Measurements from ENCODE around the gene PPP1R8.
A peak's percentile ranks its signal among the peaks of the same experiment; 100 is the strongest.
"Not testable (repeated sequence)": the region's sequence is repeated elsewhere in the genome, so short reads cannot be mapped to it uniquely, and the experiment has no call there.

The PPP1R8 gene

GRCh38 chr1:27832762-27833161 is 2.2 kb downstream of the PPP1R8 start:
- DNase-seq (ENCODE audit: low read depth): no peak

GRCh38 chr1:27833470-27833869 is 2.9 kb downstream of the PPP1R8 start:
- DNase-seq (ENCODE audit: low read depth): no peak

GRCh38 chr1:27835046-27835445 is 4.5 kb downstream of the PPP1R8 start:
- no peak for DNase-seq (ENCODE audit: low read depth)

- DNase-seq (ENCODE audit: low read depth): no peak
Observed at GRCh38 chr1:27835501-27835900, 4.9 kb downstream of the PPP1R8 start.

GRCh38 chr1:27849951-27850350 is 19.4 kb downstream of the PPP1R8 start:
- DNase-seq (ENCODE audit: low read depth): no peak

GRCh38 chr1:27855085-27855484 is 24.5 kb downstream of the PPP1R8 start:
- DNase-seq (ENCODE audit: low read depth): no peak

- no peak for DNase-seq (ENCODE audit: low read depth)
Observed at GRCh38 chr1:27856561-27857343, 26.2 kb downstream of the PPP1R8 start.

- not testable (repeated sequence) for DNase-seq (ENCODE audit: low read depth)
Observed at GRCh38 chr1:27857552-27857951, 27.0 kb downstream of the PPP1R8 start.

- DNase-seq (ENCODE audit: low read depth): no peak
Observed at GRCh38 chr1:27858072-27858948, 27.7 kb downstream of the PPP1R8 start.

GRCh38 chr1:27858949-27859576 is 28.5 kb downstream of the PPP1R8 start:
- no peak for DNase-seq (ENCODE audit: low read depth)

GRCh38 chr1:27861436-27861835 is 30.9 kb downstream of the PPP1R8 start:
- no peak for DNase-seq (ENCODE audit: low read depth)

- no peak for DNase-seq (ENCODE audit: low read depth)
Observed at GRCh38 chr1:27862004-27862403, 31.4 kb downstream of the PPP1R8 start.

- peak; percentile 73 for DNase-seq (ENCODE audit: low read depth)
Observed at GRCh38 chr1:27862671-27863537, 32.3 kb downstream of the PPP1R8 start.

- DNase-seq (ENCODE audit: low read depth): no peak
Observed at GRCh38 chr1:27863538-27863915, 32.9 kb downstream of the PPP1R8 start.

GRCh38 chr1:27864264-27864895 is 33.8 kb downstream of the PPP1R8 start:
- no peak for DNase-seq (ENCODE audit: low read depth)

- DNase-seq (ENCODE audit: low read depth): no peak
Observed at GRCh38 chr1:27865821-27866220, 35.2 kb downstream of the PPP1R8 start.

- no peak for DNase-seq (ENCODE audit: low read depth)
Observed at GRCh38 chr1:27868556-27868931, 38.0 kb downstream of the PPP1R8 start.

GRCh38 chr1:27868932-27869718 is 38.5 kb downstream of the PPP1R8 start:
- DNase-seq (ENCODE audit: low read depth): peak; percentile 96

GRCh38 chr1:27869719-27870085 is 39.1 kb downstream of the PPP1R8 start:
- no peak for DNase-seq (ENCODE audit: low read depth)

GRCh38 chr1:27871076-27871475 is 40.5 kb downstream of the PPP1R8 start:
- not testable (repeated sequence) for DNase-seq (ENCODE audit: low read depth)

Measured in CMK (cell line).